GM19035 (cell line): ENCODE data around the gene CASK.

Experiments used
- ATAC-seq: cut with Tn5 transposase; IDR thresholded peaks from one replicate; pipeline ENCODE4 v1.9.1; 2021; ENCODE audit not compliant: unreplicated experiment

Gene CASK

DNA sequence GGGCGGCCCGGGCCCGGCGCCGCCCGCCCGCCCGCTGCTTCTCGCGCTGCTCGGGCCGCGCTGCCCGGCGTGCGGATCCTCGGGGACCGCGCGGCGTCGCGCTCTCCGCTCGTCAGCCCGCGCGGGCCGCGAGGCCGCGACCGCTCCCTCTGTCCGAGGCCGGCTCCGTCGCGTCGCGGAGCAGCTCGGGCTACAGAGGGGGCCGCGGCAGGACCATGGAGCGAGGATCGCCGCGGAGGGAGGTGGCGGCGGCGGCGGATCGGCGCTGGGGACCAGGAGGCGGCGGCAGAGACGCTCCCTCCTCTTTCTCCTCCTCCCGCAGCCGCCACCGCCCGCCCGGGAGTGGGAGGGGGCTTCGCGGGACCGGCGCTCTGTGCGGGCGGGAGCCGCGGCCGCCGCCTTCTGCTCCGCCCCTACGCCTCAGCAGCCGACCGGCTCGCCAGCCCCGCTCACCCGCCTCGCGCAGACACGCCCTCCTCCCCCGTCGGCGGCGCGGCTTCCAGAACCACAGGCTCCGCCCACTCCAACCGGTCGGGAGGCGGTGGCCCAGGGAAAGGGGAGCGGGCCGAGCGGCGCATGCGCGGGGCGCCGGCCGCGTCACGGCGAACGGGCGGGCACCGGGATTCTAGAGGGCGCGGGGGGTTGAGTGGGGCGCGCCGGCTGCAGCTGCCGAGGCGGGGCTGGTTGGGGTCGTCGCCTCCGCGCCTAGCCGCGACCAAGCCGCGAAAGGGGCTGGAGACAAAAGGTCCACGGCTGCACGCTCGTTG, at the start of gene CASK:
CASK (minus strand) TSS at position 344 of the 767 bp plus-strand sequence. CDS start 566 bp downstream, outside the sequence.
- peak; percentile 84 for ATAC-seq

DNA sequence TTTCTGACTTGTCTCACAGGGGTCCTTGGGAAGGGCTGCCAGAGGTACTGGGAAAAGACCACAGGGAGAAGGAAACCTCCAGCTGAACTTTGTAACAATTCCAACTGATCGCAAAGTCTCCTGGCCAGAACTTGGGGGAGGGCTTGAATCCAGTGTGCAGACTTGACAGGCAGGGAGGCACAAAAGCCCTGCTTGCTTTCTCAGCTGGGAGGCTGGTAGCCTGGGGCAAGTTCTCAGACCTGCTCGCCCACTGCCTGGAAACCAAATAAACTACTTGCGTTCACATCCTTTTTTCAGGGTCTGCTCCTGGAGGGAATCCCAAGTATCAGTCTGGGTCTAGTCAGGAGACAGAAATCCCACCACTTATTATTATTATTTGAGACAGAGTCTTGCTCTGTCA, 48.0 kb upstream of the CASK start:
- no peak for ATAC-seq

DNA sequence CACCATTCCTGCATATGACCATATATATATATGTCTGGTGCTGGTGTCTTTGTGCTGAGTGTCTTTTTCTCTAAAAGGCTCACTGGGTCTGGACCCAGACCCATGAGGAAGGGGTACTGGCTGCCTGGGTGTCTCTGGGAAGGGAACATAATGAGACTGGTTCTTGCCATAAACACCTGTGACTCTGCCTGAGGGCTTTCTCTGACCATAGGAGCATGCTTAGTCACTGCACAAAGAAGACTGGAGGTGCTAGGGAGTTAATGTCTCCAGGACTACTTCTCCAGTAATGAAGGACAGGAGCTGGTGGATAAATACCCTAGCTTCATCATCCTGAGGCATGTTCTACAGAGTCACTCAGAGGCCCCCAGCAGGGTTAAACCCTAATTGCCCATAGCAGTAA, 47.1 kb upstream of the CASK start:
- no peak for ATAC-seq

- no peak for ATAC-seq
Measured at GRCh38 chrX:41963348-41963747, 40.0 kb upstream of the CASK start.

DNA sequence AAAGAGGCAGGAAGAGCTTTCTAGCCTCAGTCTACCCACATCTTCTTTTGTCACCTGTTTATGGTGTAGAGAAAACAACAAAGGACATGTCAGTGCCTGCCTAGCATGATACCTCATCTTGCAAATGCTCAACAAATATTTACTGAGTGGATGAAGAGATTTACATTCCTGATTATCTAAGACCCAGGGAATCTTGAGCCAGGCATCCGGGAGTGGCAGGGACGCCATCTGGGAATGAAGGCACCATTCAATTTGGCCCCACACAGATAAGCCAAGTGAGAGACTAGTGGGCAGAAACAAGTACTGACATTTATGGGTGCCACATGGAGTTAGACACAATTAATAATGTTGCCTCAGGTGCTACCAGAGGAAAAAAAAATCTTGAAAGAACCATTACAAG, 36.8 kb upstream of the CASK start:
- no peak for ATAC-seq

DNA sequence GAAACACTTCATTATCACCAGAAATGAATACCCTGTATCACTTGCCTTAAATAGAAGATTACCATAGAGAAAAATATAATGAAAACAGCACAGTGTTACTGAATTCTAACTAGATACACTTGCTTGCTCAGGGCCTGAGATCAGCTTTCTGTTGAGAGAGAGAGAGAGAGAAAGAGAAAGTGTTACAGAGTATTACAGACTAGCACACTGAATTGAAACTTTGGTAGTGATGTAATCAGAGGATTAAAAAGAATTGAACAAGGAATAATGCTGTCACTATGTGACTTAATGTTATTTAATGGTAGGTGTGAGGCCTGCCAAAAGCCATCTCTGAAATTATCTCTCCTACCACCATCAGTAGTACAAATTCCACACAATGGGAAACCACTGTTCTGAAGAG, 35.5 kb upstream of the CASK start:
- no peak for ATAC-seq

DNA sequence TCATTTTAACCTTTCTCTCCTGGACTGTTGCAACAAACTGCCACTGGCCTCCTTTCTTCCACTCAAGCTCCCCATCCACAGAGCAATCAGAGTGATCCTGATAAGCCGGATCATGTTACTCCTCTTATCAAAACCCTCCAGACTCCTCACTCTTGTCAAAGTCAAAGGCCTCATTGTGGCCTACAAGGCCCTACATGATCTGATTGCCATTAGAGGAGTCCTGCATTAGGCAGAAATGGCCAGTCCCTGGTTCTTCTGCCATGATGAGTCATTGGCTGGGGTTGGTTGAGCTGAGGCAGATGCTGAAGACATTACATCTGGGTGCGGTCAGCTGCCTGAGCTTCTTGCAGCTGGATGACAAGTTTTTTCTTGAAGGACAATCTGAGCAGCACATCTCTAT, 32.7 kb upstream of the CASK start:
- ATAC-seq: no peak

- no peak for ATAC-seq
Measured at GRCh38 chrX:41952102-41952501, 28.7 kb upstream of the CASK start.

DNA sequence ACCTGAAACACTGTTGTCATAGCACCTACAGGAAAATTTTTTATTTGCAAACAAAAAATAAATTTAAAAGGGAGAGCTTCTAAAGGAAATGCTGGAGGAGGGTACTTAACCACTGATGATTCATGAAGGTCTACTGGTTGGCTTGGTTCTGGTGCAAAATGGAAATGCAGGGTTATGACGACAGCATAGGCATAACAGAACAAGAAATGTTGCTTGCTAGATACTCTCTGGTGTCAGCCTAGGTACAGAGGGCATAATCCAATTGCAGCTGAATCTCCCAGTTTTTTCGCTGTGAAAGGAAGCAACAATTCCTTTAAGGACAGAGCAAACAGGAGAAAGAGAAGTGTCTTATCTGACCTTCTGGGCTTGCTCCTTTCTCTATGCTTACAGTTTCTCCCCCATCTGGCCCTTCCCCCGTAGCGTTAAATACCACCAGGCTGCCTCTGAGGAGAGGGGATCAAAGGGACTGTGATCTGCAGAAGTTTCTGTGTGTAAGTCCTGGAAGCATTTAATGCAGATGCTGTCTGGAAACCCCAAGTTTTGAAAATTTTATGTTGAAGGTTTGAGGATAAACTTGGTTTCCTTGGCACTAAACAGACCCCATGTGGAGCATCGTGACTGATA, 23.7 kb upstream of the CASK start:
- no peak for ATAC-seq

DNA sequence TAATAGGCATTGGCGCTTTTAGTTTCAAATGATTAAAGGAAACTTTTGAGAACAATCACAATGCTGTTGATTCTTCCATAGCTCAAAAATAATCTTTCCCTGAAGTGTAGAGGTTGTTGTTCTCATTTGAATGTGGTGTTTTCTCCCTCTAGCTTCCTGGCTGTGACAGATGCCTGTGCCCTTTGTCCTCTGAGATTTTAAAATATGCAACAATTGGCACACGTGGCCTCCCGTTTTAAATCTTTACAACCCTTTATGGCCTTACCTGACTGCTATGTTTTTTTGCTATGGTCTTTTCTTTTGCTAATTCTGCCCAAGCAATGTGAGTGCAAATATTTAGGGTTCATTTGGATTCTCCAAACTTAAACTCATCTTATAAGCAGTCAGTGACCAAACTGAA, 22.9 kb upstream of the CASK start:
- no peak for ATAC-seq

GRCh38 chrX:41935832-41936231, 12.5 kb upstream of the CASK start:
- ATAC-seq: no peak

DNA sequence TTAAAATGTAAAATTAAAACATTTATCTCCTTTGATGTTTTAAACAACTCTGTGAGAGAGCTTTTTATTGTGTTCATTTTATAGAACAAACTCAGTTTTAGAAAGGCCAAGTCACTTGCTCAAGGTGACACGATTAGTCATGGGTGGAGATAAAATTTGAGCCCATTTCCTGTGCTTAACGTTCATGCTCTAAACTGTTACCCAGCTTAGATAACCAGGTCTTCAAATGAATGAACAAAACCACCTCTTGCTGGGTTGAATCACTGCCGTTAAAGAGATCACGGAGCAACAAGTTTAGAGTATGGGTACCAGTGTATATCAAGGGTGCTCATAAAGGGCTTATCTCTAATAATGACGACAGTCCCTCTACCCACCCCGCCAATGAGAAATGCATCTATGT, 10.2 kb upstream of the CASK start:
- no peak for ATAC-seq

GRCh38 chrX:41932885-41933284, 9.5 kb upstream of the CASK start:
- ATAC-seq: no peak

DNA sequence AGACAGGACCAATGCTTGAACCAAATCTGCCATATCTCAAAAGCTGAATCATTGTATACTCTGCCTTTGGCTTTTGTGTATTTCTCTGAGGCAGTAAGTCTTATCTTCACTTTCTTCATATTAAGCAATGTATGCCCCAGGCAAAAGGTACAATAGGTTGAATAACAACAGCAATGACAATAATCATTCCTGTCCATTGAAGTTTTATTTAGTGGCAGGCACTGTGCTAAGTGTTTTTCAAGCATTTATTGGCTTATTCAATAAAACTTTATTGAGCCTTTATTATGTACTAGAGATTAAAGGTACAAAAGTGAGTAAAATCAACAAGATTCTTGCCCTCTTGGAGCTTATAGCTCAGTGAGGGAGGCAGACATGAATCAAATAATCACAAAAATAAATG, 8.2 kb upstream of the CASK start:
- no peak for ATAC-seq

- ATAC-seq: no peak
Measured at GRCh38 chrX:41923978-41924683, 777 bp upstream of the CASK start.

GRCh38 chrX:41922431-41923151, 763 bp downstream of the CASK start:
- no peak for ATAC-seq

DNA sequence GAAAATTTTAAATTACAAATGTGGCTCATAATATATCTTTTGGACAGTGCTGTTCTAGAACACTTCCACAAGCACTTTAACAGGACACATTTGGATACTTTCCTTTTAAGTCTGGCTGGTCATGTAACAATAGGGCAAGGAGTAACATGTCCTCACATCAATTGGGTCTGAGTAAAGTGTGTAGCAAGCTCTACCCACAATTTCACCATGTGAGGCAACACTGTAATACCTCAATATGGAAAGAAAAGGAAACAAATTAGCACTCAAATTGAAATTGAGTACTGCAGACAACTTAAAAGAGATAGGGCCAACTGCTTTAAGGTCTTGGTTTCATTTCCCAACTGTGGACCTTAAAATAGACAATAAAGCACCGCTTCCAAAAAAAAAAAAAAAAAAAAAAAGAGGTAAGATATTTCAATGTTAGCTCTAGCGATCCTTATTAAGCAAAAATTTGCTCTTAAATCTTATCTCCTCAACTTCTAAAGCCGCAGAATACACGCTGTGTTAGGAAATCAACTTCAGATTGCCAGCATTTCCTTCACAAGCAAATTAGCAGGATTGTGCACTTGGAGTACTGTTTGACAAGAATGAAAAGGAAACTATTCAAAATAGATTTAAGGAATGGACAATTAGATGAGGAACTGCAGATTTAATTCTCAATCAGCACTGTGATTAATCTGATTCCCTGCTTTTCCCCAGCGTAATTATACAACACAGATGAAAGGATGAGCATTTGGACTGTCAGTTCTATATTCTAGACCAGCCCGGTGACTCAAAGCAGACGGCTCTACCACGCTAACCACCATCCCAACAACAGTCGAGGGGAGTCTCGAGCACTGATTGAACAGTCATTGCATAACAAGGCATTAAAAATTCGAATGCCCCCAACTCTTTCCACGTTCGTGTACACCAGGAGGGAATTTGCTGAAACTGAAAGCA, 1.6 kb downstream of the CASK start:
- ATAC-seq: no peak

DNA sequence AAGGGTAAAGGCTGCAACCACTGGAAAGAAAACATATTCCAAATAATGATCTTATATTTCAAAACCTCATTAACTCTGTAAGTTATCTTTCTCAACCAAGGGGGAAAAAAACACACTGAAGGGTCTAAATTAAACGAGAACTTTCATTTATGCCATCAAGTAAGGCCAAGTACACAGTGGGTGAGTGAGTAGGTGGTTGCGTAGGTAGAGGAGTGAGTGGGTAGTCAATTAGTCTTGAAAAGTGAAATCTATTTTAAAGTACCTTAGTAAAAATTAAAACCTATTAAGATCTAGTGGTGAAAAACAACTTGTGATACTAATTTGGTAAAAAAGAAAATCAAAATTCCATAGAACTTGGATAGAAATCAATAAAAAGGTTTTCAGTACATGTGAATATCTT, 3.5 kb downstream of the CASK start:
- no peak for ATAC-seq

DNA sequence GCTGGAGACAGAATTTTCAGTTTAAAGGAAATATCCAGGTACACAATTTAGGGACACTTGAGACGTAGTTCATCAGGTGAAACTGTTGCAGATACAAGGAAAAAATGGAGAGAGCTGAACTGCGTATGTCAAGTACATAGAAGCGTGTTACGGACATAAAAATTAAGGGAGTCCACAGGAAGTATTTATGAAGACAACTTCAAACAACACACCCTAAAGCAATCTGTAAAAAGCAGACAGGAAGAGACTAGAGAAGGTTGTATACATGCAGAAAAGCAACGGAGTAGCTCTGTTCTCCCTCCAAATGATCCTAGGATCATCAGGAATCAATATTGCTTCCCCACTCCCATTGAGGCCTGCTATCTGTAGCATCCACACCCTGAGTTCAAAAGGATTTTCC, 5.8 kb downstream of the CASK start:
- no peak for ATAC-seq

DNA sequence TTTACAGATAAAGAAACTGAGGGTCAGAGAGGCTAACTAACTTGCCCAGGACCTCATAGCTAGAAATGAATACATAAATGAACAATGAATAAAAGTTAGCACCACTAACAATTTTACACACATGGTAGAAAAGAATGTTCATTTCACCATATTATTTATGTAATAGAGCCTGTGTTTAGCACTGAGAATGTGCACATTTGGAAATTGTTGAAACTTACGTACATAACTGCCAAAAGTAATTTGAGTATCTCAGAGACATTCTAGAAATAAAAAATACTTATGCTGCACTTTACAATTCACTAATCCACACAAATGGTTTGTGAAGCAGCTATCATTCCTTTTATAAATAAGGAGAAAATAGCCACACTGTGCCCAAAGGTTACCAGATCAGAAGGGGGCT, 9.9 kb downstream of the CASK start:
- no peak for ATAC-seq
